Measurements from ENCODE around the gene DPH6.

The DPH6 gene

GRCh38 chr15:35481992-35482391, 64.0 kb downstream of the DPH6 start:
- peaks cover 27% of the 10 kb centered on the region for H3K36me3 Mint-ChIP-seq
- no peak overlapping the region for H3K4me3 Mint-ChIP-seq
- H3K27me3 Mint-ChIP-seq: no peaks in the 10 kb centered on the region
- H3K4me1 Mint-ChIP-seq: no peaks in the 10 kb centered on the region
- H3K27ac Mint-ChIP-seq: no peak overlapping the region
- peaks cover 9% of the 10 kb centered on the region for H3K9me3 Mint-ChIP-seq
- ATAC-seq: no peak

GRCh38 chr15:35481064-35481463, 64.9 kb downstream of the DPH6 start:
- H3K27me3 Mint-ChIP-seq: no peaks in the 10 kb centered on the region
- H3K27ac Mint-ChIP-seq: no peak overlapping the region
- ATAC-seq: no peak
- peaks cover 17% of the 10 kb centered on the region for H3K36me3 Mint-ChIP-seq
- peaks cover 4% of the 10 kb centered on the region for H3K9me3 Mint-ChIP-seq
- H3K4me3 Mint-ChIP-seq: no peak overlapping the region
- H3K4me1 Mint-ChIP-seq: no peaks in the 10 kb centered on the region

- H3K4me3 Mint-ChIP-seq: no peak overlapping the region
- no peak for ATAC-seq
- peaks cover 8% of the 10 kb centered on the region for H3K36me3 Mint-ChIP-seq
- H3K4me1 Mint-ChIP-seq: no peaks in the 10 kb centered on the region
- no peaks in the 10 kb centered on the region for H3K9me3 Mint-ChIP-seq
- no peaks in the 10 kb centered on the region for H3K27me3 Mint-ChIP-seq
- H3K27ac Mint-ChIP-seq: no peak overlapping the region
Measured at GRCh38 chr15:35479423-35479822, 66.5 kb downstream of the DPH6 start.

- no peak overlapping the region for H3K27ac Mint-ChIP-seq
- H3K9me3 Mint-ChIP-seq: no peaks in the 10 kb centered on the region
- H3K36me3 Mint-ChIP-seq: no peaks in the 10 kb centered on the region
- H3K4me3 Mint-ChIP-seq: no peak overlapping the region
- no peaks in the 10 kb centered on the region for H3K27me3 Mint-ChIP-seq
- H3K4me1 Mint-ChIP-seq: no peaks in the 10 kb centered on the region
- no peak for ATAC-seq
Measured at GRCh38 chr15:35477312-35478262, 68.4 kb downstream of the DPH6 start.

- Mint-ChIP-seq H3K4me1 (no peaks in the 10 kb centered on the region), H3K36me3 (peaks cover 23% of the 10 kb centered on the region), H3K9me3 (no peaks in the 10 kb centered on the region), H3K4me3 (no peak overlapping the region), H3K27me3 (no peaks in the 10 kb centered on the region), H3K27ac (no peak overlapping the region)
- ATAC-seq: no peak
Measured at GRCh38 chr15:35471024-35471423, 74.9 kb downstream of the DPH6 start.

- H3K27me3 Mint-ChIP-seq: no peaks in the 10 kb centered on the region
- H3K4me3 Mint-ChIP-seq: no peak overlapping the region
- H3K36me3 Mint-ChIP-seq: peaks cover 23% of the 10 kb centered on the region
- H3K4me1 Mint-ChIP-seq: no peaks in the 10 kb centered on the region
- H3K9me3 Mint-ChIP-seq: no peaks in the 10 kb centered on the region
- H3K27ac Mint-ChIP-seq: no peak overlapping the region
- ATAC-seq: no peak
Measured at GRCh38 chr15:35470441-35470840, 75.5 kb downstream of the DPH6 start.

- H3K27me3 Mint-ChIP-seq: no peaks in the 10 kb centered on the region
- ATAC-seq: no peak
- no peak overlapping the region for H3K4me3 Mint-ChIP-seq
- no peaks in the 10 kb centered on the region for H3K9me3 Mint-ChIP-seq
- H3K36me3 Mint-ChIP-seq: peaks cover 23% of the 10 kb centered on the region
- no peaks in the 10 kb centered on the region for H3K4me1 Mint-ChIP-seq
- no peak overlapping the region for H3K27ac Mint-ChIP-seq
Measured at GRCh38 chr15:35466476-35466875, 79.5 kb downstream of the DPH6 start.

GRCh38 chr15:35465783-35466182, 80.2 kb downstream of the DPH6 start:
- Mint-ChIP-seq H3K27me3 (no peaks in the 10 kb centered on the region), H3K9me3 (no peaks in the 10 kb centered on the region), H3K4me3 (no peak overlapping the region), H3K4me1 (no peaks in the 10 kb centered on the region), H3K27ac (no peak overlapping the region), H3K36me3 (peaks cover 23% of the 10 kb centered on the region)
- no peak for ATAC-seq

GRCh38 chr15:35460616-35461015, 85.3 kb downstream of the DPH6 start:
- H3K36me3 Mint-ChIP-seq: no peaks in the 10 kb centered on the region

GRCh38 chr15:35458176-35458856, 87.6 kb downstream of the DPH6 start:
- H3K27me3 Mint-ChIP-seq: no peaks in the 10 kb centered on the region
- H3K4me1 Mint-ChIP-seq: no peaks in the 10 kb centered on the region
- ATAC-seq: no peak

More at GRCh38 chr15:35460616-35461015, 85.3 kb downstream of the DPH6 start:
- H3K4me3 Mint-ChIP-seq: no peak overlapping the region
- H3K9me3 Mint-ChIP-seq: no peaks in the 10 kb centered on the region
- H3K27me3 Mint-ChIP-seq: no peaks in the 10 kb centered on the region
- no peak for ATAC-seq
- H3K4me1 Mint-ChIP-seq: no peaks in the 10 kb centered on the region
- H3K27ac Mint-ChIP-seq: no peak overlapping the region

GRCh38 chr15:35455201-35455600, 90.8 kb downstream of the DPH6 start:
- Mint-ChIP-seq H3K36me3 (no peaks in the 10 kb centered on the region), H3K27ac (no peak overlapping the region), H3K9me3 (no peaks in the 10 kb centered on the region), H3K4me3 (no peak overlapping the region), H3K4me1 (no peaks in the 10 kb centered on the region), H3K27me3 (no peaks in the 10 kb centered on the region)
- no peak for ATAC-seq

More at GRCh38 chr15:35458176-35458856, 87.6 kb downstream of the DPH6 start:
- no peak overlapping the region for H3K4me3 Mint-ChIP-seq
- H3K36me3 Mint-ChIP-seq: no peaks in the 10 kb centered on the region
- no peaks in the 10 kb centered on the region for H3K9me3 Mint-ChIP-seq
- H3K27ac Mint-ChIP-seq: no peak overlapping the region

- Mint-ChIP-seq H3K4me1 (no peaks in the 10 kb centered on the region), H3K36me3 (peaks cover 15% of the 10 kb centered on the region), H3K9me3 (no peaks in the 10 kb centered on the region), H3K27ac (no peak overlapping the region), H3K27me3 (no peaks in the 10 kb centered on the region), H3K4me3 (no peak overlapping the region)
- ATAC-seq: no peak
Measured at GRCh38 chr15:35450492-35450891, 95.5 kb downstream of the DPH6 start.

- Mint-ChIP-seq H3K4me1 (no peaks in the 10 kb centered on the region), H3K27me3 (no peaks in the 10 kb centered on the region), H3K27ac (no peak overlapping the region), H3K9me3 (no peaks in the 10 kb centered on the region), H3K36me3 (peaks cover 15% of the 10 kb centered on the region), H3K4me3 (no peak overlapping the region)
- ATAC-seq: no peak
Measured at GRCh38 chr15:35448294-35448693, 97.7 kb downstream of the DPH6 start.

GRCh38 chr15:35445891-35446290, 100.1 kb downstream of the DPH6 start:
- Mint-ChIP-seq H3K36me3 (peaks cover 25% of the 10 kb centered on the region), H3K4me3 (no peak overlapping the region), H3K27me3 (no peaks in the 10 kb centered on the region), H3K4me1 (no peaks in the 10 kb centered on the region), H3K9me3 (no peaks in the 10 kb centered on the region), H3K27ac (no peak overlapping the region)
- no peak for ATAC-seq

- no peaks in the 10 kb centered on the region for H3K9me3 Mint-ChIP-seq
- H3K36me3 Mint-ChIP-seq: peaks cover 31% of the 10 kb centered on the region
- no peak for ATAC-seq
- no peaks in the 10 kb centered on the region for H3K27me3 Mint-ChIP-seq
- no peak overlapping the region for H3K27ac Mint-ChIP-seq
- H3K4me1 Mint-ChIP-seq: no peaks in the 10 kb centered on the region
- no peak overlapping the region for H3K4me3 Mint-ChIP-seq
Measured at GRCh38 chr15:35444557-35445204, 101.3 kb downstream of the DPH6 start.
